HEK293 (cell line): ENCODE data around the gene WASF2.

ENCODE experiments used
- CTCF ChIA-PET: fragments of 350-600 bp; formaldehyde crosslinking; extraction: SDS; loops from one replicate; lab custom pipeline; 2021; ENCODE audit warnings: antibody characterized with exemption; lab: Yijun Ruan, JAX
- POLR2A ChIA-PET: fragments of 300-600 bp; formaldehyde crosslinking; extraction: SDS; loops from one replicate; lab custom pipeline; 2020; ENCODE audit warnings: antibody characterized with exemption, inconsistent platforms; lab: Yijun Ruan, JAX
- H3K27ac ChIP-seq: fragments of 200-500 bp; sonication (Bioruptor generic); 2 replicates; pipeline ENCODE4 v1.5.1; 2014; ENCODE audit warnings: low read depth, low read length, control low read depth, inconsistent platforms; ENCODE audit errors: extremely low read depth
- H3K36me3 ChIP-seq, 2 experiments: fragments of 200-500 bp in 1 of 2; sonication (Bioruptor generic) in 1 of 2; 1 replicate in 1 of 2; 2 replicates in 1 of 2; pipeline ENCODE4 v1.5.1; 2014 to 2017; ENCODE audit warnings: inconsistent platforms in 2 of 2, low read length in 2 of 2; ENCODE audit not compliant: control insufficient read depth in 2 of 2, insufficient read depth in 1 of 2
- H3K4me1 ChIP-seq: fragments of 200-500 bp; sonication (Bioruptor generic); 2 replicates; pipeline ENCODE4 v1.5.1; 2014; ENCODE audit warnings: mild to moderate bottlenecking, low read length, inconsistent platforms; ENCODE audit not compliant: control insufficient read depth, insufficient read depth
- H3K4me3 ChIP-seq: 2 replicates; pipeline ENCODE4 v1.5.1; 2011; ENCODE audit warnings: low read depth, mild to moderate bottlenecking, control low read depth, low read length, moderate library complexity
- H3K9me3 ChIP-seq: fragments of 200-500 bp; sonication (Bioruptor generic); 2 replicates; pipeline ENCODE4 v1.5.1; 2014; ENCODE audit warnings: low read depth, low read length, inconsistent platforms; ENCODE audit not compliant: control insufficient read depth, insufficient read depth
- KLF9 ChIP-seq: fragments of 450-650 bp; formaldehyde crosslinking; IDR thresholded peaks from 2 replicates; pipeline ENCODE4 v1.5.1; 2016; ENCODE audit warnings: missing biosample characterization, missing genetic modification characterization, low read depth
- MEIS1 ChIP-seq: sonication (generic); formaldehyde crosslinking; IDR thresholded peaks from 2 replicates; pipeline ENCODE4 v1.8.1; 2022; ENCODE audit warnings: missing genetic modification reagents, mild to moderate bottlenecking, borderline replicate concordance
- OSR2 ChIP-seq: fragments of 450-650 bp; formaldehyde crosslinking; IDR thresholded peaks from 2 replicates; pipeline ENCODE4 v1.5.1; 2016; ENCODE audit warnings: missing biosample characterization, missing genetic modification characterization
- OVOL3 ChIP-seq: fragments of 450-650 bp; formaldehyde crosslinking; IDR thresholded peaks from 2 replicates; pipeline ENCODE4 v1.5.1; 2016; ENCODE audit warnings: missing biosample characterization, missing genetic modification characterization
- SCRT2 ChIP-seq: fragments of 450-650 bp; formaldehyde crosslinking; IDR thresholded peaks from 2 replicates; pipeline ENCODE4 v1.5.1; 2016; ENCODE audit warnings: missing biosample characterization, missing genetic modification characterization
- ZFHX2 ChIP-seq: fragments of 450-650 bp; formaldehyde crosslinking; conservative IDR thresholded peaks from 2 replicates; pipeline ENCODE4 v1.5.1; 2016; ENCODE audit warnings: missing biosample characterization, missing genetic modification characterization
- ZNF133 ChIP-seq: fragments of 450-650 bp; formaldehyde crosslinking; IDR thresholded peaks from 2 replicates; pipeline ENCODE4 v1.5.1; 2016; ENCODE audit warnings: missing biosample characterization, missing genetic modification characterization
- ZNF214 ChIP-seq: fragments of 450-650 bp; formaldehyde crosslinking; IDR thresholded peaks from 2 replicates; pipeline ENCODE4 v1.5.1; 2017; ENCODE audit warnings: missing biosample characterization, mild to moderate bottlenecking, missing genetic modification characterization, borderline replicate concordance
- ZNF433 ChIP-seq: fragments of 450-650 bp; formaldehyde crosslinking; IDR thresholded peaks from 2 replicates; pipeline ENCODE4 v1.5.1; 2016; ENCODE audit warnings: missing biosample characterization, missing genetic modification characterization, low read depth
- ZNF701 ChIP-seq: fragments of 450-650 bp; formaldehyde crosslinking; IDR thresholded peaks from 2 replicates; pipeline ENCODE4 v1.5.1; 2016; ENCODE audit warnings: missing biosample characterization, missing genetic modification characterization
- TF ChIP-seq, protein P1 (sequence below): fragments of 450-650 bp; formaldehyde crosslinking; conservative IDR thresholded peaks from 2 replicates; pipeline ENCODE4 v1.5.1; 2016; ENCODE audit warnings: low read depth, missing biosample characterization, missing genetic modification characterization
- TF ChIP-seq, protein P2 (sequence below): fragments of 450-650 bp; formaldehyde crosslinking; IDR thresholded peaks from 2 replicates; pipeline ENCODE4 v1.5.1; 2017; ENCODE audit warnings: missing biosample characterization, missing genetic modification characterization

WASF2 gene

GRCh38 chr1:27444632-27445031, 45.3 kb downstream of the WASF2 start:
- Histone ChIP-seq H3K4me3 (no peak overlapping the region), H3K9me3 (no peaks in the 10 kb centered on the region), H3K36me3 (peaks cover 0 to 2% of the 10 kb centered on the region in 2 experiments; a peak in 2 of 3 replicates), H3K27ac (no peak overlapping the region), H3K4me1 (peaks cover 3% of the 10 kb centered on the region; the same call in 1 of the 2 replicates)
- ChIA-PET POLR2A (no interaction called here), CTCF (no interaction called here)
- TF ChIP-seq ZNF701 (tag by site-specific recombination) (no peak), ZFHX2 (no peak), ZNF133 (tag by site-specific recombination) (no peak)
- TF ChIP-seq, protein P1, sequence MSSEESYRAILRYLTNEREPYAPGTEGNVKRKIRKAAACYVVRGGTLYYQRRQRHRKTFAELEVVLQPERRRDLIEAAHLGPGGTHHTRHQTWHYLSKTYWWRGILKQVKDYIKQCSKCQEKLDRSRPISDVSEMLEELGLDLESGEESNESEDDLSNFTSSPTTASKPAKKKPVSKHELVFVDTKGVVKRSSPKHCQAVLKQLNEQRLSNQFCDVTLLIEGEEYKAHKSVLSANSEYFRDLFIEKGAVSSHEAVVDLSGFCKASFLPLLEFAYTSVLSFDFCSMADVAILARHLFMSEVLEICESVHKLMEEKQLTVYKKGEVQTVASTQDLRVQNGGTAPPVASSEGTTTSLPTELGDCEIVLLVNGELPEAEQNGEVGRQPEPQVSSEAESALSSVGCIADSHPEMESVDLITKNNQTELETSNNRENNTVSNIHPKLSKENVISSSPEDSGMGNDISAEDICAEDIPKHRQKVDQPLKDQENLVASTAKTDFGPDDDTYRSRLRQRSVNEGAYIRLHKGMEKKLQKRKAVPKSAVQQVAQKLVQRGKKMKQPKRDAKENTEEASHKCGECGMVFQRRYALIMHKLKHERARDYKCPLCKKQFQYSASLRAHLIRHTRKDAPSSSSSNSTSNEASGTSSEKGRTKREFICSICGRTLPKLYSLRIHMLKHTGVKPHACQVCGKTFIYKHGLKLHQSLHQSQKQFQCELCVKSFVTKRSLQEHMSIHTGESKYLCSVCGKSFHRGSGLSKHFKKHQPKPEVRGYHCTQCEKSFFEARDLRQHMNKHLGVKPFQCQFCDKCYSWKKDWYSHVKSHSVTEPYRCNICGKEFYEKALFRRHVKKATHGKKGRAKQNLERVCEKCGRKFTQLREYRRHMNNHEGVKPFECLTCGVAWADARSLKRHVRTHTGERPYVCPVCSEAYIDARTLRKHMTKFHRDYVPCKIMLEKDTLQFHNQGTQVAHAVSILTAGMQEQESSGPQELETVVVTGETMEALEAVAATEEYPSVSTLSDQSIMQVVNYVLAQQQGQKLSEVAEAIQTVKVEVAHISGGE, result no peak
- TF ChIP-seq, protein P2, sequence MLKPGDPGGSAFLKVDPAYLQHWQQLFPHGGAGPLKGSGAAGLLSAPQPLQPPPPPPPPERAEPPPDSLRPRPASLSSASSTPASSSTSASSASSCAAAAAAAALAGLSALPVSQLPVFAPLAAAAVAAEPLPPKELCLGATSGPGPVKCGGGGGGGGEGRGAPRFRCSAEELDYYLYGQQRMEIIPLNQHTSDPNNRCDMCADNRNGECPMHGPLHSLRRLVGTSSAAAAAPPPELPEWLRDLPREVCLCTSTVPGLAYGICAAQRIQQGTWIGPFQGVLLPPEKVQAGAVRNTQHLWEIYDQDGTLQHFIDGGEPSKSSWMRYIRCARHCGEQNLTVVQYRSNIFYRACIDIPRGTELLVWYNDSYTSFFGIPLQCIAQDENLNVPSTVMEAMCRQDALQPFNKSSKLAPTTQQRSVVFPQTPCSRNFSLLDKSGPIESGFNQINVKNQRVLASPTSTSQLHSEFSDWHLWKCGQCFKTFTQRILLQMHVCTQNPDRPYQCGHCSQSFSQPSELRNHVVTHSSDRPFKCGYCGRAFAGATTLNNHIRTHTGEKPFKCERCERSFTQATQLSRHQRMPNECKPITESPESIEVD (tag by site-specific recombination), result peak; percentile 65
- TF ChIP-seq, all 188 proteins: peak for 1

DNA sequence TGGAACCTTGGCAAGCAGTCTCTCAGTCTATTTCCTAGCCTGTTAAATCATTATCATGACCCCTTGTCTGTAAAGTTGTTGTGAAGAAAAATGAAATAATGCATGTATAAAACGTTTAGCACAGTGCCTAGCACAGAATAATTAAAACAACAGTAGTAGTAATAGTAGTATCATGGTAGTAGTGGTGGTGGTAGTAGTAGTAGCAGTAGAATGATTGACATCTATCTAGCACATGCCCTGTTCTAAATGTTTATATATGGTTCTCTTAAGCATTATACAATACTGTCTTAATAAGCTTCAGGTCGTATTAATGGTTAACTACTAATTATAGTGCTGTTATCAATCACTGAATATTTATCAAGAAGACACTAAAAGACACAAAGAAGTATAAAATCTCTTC, 50.8 kb downstream of the WASF2 start:
- Histone ChIP-seq H3K4me1 (peaks cover 12% of the 10 kb centered on the region), H3K9me3 (no peaks in the 10 kb centered on the region), H3K36me3 (peaks cover 0 to 2% of the 10 kb centered on the region in 2 experiments; a peak in 2 of 3 replicates), H3K4me3 (no peak overlapping the region), H3K27ac (no peak overlapping the region)
- ChIA-PET CTCF (interaction anchor here (1.7 kb wide), 1 partner anchor 166 kb away, joined by 3 read pairs; no protein-coding TSS in a partner anchor), POLR2A (interaction anchor here (1.3 kb wide), 1 partner anchor 51 kb away, joined by 3 read pairs; no protein-coding TSS in a partner anchor)
- peak; percentile 39; the same call in 1 of the 2 replicates for TF ChIP-seq OSR2
- no peak for TF ChIP-seq ZNF214 (tag by site-specific recombination)

- H3K4me1 ChIP-seq, result peaks cover 12% of the 10 kb centered on the region
- no peaks in the 10 kb centered on the region for H3K9me3 ChIP-seq
- H3K27ac ChIP-seq, result no peak overlapping the region
- ChIA-PET CTCF (interaction anchor here (1.7 kb wide), 1 partner anchor 167 kb away, joined by 3 read pairs; no protein-coding TSS in a partner anchor), POLR2A (interaction anchor here (0.6 to 1.3 kb wide), 2 partner anchors 30 to 52 kb away, joined by 3 to 4 read pairs; no protein-coding TSS in a partner anchor)
- TF ChIP-seq KLF9 (no peak), MEIS1 (CRISPR knock-in tag) (no peak), SCRT2 (tag by site-specific recombination) (no peak), ZNF433 (tag by site-specific recombination) (no peak), OVOL3 (no peak), ZFHX2 (0 out of 2 replicates have a peak, but pooled peaks have one; percentile 8)
- no peaks in the 10 kb centered on the region; a peak in 1 of 3 replicates for H3K36me3 ChIP-seq
- no peak overlapping the region for H3K4me3 ChIP-seq
These were observed 51.3 kb downstream of the WASF2 start for GRCh38 chr1:27438621-27439061.
